Muscle of arm (tissue), 12 donors: ENCODE measurements around the gene TBC1D2B. TPM values are rescaled to one million over a fixed set of nuclear protein-coding genes. Genes with fewer than 3 reads are reported as not detected.

ENCODE experiments used
- DNase-seq: peaks from one replicate; pipeline ENCODE4 v3.0.0-alpha.2; 2013
- polyA plus RNA-seq, 12 donors: library from polyadenylated mRNA; unstranded; fragments of 120-200 nt; gene quantifications; one replicate each; pipeline ENCODE4 v1.2.1, GENCODE V29; 2013; ENCODE audit not compliant: insufficient read length in 12 of 12

The TBC1D2B gene
- polyA plus RNA-seq, 12 donors: 24.3 to 43.2 (median 27.8) TPM; not detected in 1

- no peak for DNase-seq
Measured at GRCh38 chr15:78058401-78058935, 19.0 kb downstream of the TBC1D2B start.

DNA sequence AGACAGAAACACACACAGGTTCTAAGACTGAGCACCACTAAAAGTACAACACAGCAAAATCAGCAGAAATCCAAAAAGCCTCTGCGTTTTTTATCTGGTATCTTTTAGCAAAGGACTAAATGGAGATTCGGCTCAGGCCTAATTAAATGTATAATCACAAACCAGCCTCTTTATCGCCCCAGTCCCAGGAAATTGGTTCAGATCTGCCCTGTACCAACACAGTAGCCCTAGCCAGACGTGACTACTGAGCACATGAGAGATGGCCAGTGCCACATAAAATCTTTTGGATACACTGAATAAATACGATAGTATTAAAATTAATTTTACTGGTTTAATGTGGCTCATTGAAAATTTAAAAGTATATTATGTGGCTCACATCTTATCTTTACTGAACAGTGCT is 19.7 kb downstream of the TBC1D2B start:
- no peak for DNase-seq

- no peak for DNase-seq
Measured at GRCh38 chr15:78056714-78057269, 20.7 kb downstream of the TBC1D2B start.

DNA sequence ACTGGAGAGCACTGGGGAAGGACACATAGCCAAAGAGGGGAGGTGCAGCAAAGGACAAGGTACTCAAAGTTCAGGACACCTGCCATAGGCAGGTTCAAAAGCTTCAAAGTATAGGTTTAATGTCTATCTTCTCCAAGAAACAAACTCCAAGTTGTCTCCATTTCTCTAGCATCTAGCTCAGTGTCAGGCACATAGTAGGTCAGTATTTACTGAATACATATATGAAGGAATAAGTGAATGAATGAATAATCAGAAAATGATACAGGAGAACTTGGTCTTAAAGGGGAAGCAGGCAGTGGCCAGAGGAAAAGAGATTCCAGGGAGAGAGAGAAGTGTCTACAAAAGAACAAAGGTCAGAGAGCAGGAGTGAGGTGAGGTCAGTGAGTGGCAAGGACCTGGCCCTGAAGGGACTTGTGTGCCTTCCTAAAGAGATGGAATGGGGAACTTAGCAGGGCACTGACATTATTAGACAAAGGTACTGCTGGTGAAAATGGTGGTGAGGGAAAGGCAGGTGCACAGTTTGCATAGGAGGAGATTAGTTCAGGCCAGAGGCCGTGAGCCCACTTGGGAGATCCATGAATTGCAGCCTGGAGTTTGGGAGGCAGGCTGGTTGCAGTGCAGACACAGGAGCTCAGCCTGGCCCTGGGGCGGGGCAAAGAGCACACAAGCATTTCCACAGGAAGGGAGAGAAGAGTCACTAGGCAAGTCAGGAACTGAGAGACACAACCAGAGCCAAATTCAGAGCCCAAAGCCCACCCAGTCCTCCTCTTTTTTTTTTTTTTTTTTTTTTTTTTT is 21.4 kb downstream of the TBC1D2B start:
- DNase-seq: no peak

- no peak for DNase-seq
Measured at GRCh38 chr15:78054966-78055365, 22.5 kb downstream of the TBC1D2B start.

DNA sequence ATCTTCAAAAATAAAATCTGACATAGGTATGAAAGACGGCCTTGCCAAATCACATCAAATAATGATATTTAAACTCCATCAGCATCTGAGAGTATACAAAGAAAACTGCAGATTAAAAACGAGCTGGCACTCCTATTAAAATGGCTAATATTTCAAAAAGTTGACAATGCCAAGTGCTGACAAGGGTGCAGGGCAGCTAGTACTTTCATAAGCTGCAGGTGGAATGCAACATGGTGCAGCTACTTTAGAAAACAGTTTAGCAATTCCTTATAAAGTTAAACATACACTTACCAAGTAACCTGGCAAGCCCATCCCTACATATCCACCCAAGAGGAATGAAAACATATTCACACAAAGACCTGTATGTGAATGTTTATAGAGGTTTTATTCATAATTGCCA is 23.0 kb downstream of the TBC1D2B start:
- no peak for DNase-seq

- DNase-seq: no peak
Measured at GRCh38 chr15:78052545-78052944, 25.0 kb downstream of the TBC1D2B start.

DNA sequence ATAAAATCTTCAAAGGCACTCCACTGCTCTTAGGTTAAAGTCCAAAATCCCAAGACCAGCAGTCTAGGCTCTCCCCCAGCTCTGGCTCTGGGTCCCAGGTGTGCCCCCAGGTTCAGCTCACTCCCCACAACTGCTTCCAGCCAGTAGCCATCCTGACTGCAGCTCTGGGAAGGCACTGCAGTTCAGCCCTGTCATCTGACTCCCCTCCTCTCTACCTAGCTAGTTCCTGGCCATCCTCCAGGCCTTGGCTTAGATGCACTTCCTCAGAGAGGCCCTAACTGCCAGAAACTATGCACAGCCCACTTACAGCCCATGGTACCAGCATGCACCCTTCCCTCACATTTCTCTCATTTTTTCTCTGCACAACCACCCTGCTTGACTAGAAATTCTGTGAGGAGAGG is 25.5 kb downstream of the TBC1D2B start:
- no peak for DNase-seq

- no peak for DNase-seq
Measured at GRCh38 chr15:78051596-78051995, 25.9 kb downstream of the TBC1D2B start.

DNA sequence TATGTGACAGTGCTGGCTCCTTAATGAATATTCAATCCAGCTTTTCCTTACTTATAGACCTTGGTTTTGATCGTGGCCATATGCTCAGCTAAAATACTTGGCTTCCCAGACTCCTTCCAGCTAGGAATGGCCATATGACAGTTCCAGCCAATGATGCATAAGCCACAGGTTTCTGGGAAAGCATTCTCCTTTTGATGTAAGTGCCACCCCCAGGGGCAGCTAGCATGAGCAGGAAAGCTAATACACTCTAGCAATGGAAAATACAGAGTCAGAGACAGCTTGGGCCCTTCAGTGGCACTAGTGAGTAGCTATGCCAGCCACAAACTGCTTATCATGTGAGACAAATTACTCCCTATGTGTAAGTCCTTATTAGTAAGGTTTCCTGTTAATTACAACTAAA is 26.7 kb downstream of the TBC1D2B start:
- no peak for DNase-seq

DNA sequence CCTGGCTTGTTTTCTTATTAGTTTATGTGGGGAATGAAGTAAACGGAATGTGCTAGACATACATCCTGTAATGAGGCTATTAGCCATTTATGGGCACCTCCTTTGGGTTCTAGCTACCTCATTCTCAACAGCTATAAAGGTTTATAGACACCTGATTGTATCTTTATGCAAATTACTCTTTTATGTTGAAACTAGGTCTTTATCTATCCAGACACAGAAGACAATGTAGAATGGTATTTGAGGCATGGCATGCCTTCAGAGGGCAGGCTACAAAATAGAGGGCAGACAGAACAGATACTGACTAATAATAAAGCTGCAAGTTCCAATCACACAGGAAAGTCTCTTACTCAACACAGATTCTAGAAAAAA is 27.1 kb downstream of the TBC1D2B start:
- no peak for DNase-seq

DNA sequence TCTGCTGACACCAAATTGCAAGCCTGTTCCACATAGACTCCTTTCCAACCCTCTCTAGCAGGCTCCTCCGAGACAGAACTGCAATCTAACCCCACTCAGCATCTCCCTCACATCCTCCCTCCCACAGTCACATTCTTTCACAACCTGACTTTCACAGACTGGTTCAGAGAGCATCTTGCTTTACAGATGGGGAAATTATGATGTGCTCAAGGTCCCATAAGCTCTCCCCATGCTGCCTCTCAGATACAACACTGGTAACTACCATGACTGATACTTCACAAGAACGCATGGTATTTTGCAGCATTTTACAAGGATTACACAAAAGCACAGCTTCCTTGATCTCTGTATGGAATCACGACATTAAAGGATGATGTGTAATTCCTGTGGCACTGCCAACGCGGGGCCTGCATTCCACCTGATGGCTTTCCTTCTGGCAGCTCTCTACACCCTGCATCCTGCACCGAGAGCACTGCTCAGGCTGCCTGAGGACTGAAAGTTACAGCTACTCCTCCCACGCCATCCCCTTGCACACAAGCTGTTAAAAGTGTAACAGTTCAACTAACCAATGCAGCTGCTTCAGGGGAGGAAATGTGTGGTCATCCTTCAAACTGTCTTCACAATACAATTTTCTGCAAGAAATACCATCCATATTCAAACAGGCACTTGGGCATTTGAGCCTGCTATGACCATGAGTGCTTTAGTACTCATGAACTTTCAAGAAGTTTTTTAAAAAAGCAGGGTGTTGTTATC is 27.6 kb downstream of the TBC1D2B start:
- DNase-seq: no peak

GRCh38 chr15:78048628-78048920 is 28.9 kb downstream of the TBC1D2B start:
- peak; percentile 79 for DNase-seq

GRCh38 chr15:78047761-78048627 is 29.5 kb downstream of the TBC1D2B start:
- DNase-seq: peak; percentile 88

- DNase-seq: no peak
Measured at GRCh38 chr15:78046796-78047341, 30.6 kb downstream of the TBC1D2B start.

DNA sequence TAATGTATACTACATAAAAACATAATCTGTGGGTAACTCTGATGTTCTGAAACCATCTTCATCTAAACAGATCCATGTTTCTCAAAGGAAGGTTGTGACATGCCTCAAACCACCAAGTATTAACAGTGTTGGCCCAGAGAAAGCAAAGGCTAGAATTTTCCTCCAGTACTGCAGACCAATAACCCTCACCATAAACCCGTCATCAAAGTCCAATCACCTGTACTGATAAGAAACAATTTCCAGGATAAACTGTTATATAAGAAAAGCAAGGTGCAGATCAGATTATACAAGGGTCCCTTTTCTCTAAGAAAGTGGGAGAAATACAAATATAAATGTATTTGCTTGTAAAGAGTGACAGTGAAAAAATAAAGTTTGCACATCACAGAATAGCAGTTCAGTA is 32.3 kb downstream of the TBC1D2B start:
- DNase-seq: no peak

DNA sequence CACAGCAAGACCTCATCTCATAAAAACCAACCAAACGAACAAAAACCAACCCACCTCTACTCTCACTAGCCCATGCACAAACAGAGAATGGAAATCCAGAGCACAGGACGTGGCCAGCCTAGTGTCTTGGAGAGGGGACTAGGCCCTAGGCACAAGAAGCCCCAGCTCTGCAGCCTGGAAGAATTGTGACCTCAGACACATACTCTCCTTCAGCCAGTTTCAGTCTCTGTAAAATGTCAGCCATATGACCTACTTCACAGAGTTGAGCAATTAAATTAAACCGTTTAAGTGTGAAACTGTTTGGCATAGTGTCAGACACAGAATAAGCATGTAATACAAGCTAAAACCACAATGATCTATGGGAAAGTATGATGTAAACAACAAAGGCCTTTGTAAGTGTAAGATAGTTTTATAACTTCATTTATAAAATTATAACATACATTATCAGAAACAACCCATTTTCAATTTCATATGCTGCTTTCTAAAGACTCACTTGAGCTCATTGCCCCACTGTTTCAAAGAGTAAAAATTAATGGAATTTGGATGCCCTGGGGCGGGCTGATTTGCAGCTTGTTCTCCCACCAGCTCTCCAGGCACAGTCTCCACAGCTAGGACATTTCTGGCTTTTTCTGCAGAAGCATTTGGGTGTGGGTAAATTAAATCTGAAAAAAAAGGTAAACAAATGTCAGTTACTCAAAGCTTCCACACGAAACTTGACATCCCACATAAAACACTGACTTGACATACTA is 32.9 kb downstream of the TBC1D2B start:
- DNase-seq: no peak

GRCh38 chr15:78041946-78042345 is 35.6 kb downstream of the TBC1D2B start:
- DNase-seq: no peak

- DNase-seq: no peak
Measured at GRCh38 chr15:78040653-78041244, 36.8 kb downstream of the TBC1D2B start.

DNA sequence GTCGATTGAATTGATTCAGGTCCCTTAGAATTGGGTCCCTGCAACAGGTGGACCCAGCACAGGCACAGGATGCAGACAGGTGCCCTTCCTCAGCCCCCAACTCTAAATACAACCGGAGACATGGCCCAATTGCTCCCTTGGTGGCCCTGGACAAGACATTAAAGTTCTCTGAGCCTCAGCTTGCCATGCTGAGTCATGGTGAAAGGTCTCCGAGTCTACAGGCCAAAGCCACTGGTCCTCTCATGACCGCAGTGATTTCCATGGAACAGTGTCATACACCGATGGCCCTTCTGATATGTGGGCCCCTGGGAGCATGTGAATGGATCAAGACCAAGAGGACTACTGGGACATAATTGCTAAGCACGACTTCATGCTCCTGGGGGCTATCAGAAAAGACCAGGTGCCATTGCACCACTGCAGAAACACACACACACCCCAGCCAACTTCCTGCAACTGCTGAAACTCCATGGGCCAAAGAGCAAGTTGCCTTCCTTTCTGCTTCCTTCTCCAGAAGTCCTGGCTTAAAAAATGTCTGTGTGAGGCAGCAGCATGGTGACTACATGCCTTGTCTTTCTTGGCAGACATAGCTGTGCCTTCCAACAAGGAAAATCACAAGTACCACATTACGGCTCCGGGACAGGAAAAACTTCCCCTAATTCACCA is 38.8 kb downstream of the TBC1D2B start:
- no peak for DNase-seq
